ENCODE results near the gene OGFOD1. TPM values are rescaled to one million over a fixed set of nuclear protein-coding genes. Genes with fewer than 3 reads are reported as not detected.

OGFOD1 gene
- total and polyA plus RNA-seq, 9 of the 15 experiments (the other 6 are each of a cell fraction or from before 2014, with no cell fraction given): 60.4 to 134 (median 85.8) TPM

DNA sequence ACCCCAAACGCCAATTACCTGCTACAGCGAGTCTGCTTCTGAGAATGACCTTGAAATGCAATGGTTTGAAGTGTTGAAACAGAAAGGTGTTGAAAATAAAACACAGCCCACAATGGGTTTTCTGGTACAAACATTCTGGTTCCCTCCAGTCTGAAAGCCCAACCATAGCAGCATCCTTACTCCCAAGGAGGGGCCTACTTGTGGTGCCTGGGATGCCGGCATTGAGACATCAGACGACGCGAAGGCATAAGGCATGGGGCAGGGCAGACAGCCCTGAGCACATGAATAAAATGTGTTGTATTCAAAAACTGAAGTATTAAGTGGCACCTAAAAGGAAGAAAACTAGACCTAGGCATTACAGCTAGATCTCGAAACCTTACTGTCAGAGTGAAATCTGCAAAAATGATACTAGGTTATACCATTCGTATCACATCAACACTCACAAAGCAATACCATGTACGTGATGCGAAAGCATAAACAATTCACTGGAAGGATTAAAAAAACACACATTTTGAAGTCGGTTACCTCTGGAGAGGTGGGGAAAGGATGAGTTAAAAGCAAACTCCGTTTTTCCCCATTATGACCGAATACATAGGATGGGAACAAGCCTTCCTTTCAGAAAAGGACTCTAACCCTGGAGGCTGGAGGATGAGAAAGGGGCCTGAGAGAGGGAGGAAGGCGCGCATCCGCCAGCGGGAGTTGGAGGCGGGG lies 924 bp upstream of the OGFOD1 start (continued):
- TF ChIP-seq, protein P1, sequence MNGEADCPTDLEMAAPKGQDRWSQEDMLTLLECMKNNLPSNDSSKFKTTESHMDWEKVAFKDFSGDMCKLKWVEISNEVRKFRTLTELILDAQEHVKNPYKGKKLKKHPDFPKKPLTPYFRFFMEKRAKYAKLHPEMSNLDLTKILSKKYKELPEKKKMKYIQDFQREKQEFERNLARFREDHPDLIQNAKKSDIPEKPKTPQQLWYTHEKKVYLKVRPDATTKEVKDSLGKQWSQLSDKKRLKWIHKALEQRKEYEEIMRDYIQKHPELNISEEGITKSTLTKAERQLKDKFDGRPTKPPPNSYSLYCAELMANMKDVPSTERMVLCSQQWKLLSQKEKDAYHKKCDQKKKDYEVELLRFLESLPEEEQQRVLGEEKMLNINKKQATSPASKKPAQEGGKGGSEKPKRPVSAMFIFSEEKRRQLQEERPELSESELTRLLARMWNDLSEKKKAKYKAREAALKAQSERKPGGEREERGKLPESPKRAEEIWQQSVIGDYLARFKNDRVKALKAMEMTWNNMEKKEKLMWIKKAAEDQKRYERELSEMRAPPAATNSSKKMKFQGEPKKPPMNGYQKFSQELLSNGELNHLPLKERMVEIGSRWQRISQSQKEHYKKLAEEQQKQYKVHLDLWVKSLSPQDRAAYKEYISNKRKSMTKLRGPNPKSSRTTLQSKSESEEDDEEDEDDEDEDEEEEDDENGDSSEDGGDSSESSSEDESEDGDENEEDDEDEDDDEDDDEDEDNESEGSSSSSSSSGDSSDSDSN (IDR thresholded peaks at IDR 0.05; ENCODE audit: borderline replicate concordance in 1 of 2, low read depth in 2 of 2, low read length in 2 of 2): 0 out of 4 replicates have a peak, but pooled peaks of 1 of the 2 experiments have one; percentile 27
- peak in 1 of 2 experiments; percentile 43; a peak in 1 of 4 replicates for TF ChIP-seq RCOR1 (IDR thresholded peaks at IDR 0.05; ENCODE audit: borderline replicate concordance in 1 of 2, low read depth in 2 of 2, low read length in 2 of 2)
- TF ChIP-seq, protein P2, sequence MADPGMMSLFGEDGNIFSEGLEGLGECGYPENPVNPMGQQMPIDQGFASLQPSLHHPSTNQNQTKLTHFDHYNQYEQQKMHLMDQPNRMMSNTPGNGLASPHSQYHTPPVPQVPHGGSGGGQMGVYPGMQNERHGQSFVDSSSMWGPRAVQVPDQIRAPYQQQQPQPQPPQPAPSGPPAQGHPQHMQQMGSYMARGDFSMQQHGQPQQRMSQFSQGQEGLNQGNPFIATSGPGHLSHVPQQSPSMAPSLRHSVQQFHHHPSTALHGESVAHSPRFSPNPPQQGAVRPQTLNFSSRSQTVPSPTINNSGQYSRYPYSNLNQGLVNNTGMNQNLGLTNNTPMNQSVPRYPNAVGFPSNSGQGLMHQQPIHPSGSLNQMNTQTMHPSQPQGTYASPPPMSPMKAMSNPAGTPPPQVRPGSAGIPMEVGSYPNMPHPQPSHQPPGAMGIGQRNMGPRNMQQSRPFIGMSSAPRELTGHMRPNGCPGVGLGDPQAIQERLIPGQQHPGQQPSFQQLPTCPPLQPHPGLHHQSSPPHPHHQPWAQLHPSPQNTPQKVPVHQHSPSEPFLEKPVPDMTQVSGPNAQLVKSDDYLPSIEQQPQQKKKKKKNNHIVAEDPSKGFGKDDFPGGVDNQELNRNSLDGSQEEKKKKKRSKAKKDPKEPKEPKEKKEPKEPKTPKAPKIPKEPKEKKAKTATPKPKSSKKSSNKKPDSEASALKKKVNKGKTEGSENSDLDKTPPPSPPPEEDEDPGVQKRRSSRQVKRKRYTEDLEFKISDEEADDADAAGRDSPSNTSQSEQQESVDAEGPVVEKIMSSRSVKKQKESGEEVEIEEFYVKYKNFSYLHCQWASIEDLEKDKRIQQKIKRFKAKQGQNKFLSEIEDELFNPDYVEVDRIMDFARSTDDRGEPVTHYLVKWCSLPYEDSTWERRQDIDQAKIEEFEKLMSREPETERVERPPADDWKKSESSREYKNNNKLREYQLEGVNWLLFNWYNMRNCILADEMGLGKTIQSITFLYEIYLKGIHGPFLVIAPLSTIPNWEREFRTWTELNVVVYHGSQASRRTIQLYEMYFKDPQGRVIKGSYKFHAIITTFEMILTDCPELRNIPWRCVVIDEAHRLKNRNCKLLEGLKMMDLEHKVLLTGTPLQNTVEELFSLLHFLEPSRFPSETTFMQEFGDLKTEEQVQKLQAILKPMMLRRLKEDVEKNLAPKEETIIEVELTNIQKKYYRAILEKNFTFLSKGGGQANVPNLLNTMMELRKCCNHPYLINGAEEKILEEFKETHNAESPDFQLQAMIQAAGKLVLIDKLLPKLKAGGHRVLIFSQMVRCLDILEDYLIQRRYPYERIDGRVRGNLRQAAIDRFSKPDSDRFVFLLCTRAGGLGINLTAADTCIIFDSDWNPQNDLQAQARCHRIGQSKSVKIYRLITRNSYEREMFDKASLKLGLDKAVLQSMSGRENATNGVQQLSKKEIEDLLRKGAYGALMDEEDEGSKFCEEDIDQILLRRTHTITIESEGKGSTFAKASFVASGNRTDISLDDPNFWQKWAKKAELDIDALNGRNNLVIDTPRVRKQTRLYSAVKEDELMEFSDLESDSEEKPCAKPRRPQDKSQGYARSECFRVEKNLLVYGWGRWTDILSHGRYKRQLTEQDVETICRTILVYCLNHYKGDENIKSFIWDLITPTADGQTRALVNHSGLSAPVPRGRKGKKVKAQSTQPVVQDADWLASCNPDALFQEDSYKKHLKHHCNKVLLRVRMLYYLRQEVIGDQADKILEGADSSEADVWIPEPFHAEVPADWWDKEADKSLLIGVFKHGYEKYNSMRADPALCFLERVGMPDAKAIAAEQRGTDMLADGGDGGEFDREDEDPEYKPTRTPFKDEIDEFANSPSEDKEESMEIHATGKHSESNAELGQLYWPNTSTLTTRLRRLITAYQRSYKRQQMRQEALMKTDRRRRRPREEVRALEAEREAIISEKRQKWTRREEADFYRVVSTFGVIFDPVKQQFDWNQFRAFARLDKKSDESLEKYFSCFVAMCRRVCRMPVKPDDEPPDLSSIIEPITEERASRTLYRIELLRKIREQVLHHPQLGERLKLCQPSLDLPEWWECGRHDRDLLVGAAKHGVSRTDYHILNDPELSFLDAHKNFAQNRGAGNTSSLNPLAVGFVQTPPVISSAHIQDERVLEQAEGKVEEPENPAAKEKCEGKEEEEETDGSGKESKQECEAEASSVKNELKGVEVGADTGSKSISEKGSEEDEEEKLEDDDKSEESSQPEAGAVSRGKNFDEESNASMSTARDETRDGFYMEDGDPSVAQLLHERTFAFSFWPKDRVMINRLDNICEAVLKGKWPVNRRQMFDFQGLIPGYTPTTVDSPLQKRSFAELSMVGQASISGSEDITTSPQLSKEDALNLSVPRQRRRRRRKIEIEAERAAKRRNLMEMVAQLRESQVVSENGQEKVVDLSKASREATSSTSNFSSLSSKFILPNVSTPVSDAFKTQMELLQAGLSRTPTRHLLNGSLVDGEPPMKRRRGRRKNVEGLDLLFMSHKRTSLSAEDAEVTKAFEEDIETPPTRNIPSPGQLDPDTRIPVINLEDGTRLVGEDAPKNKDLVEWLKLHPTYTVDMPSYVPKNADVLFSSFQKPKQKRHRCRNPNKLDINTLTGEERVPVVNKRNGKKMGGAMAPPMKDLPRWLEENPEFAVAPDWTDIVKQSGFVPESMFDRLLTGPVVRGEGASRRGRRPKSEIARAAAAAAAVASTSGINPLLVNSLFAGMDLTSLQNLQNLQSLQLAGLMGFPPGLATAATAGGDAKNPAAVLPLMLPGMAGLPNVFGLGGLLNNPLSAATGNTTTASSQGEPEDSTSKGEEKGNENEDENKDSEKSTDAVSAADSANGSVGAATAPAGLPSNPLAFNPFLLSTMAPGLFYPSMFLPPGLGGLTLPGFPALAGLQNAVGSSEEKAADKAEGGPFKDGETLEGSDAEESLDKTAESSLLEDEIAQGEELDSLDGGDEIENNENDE (IDR thresholded peaks at IDR 0.05; ENCODE audit: low read depth, low read length): no peak
- TF ChIP-seq SIN3A (IDR thresholded peaks at IDR 0.05; ENCODE audit: borderline replicate concordance in 2 of 2, control insufficient read depth in 1 of 2, low read depth in 2 of 2, low read length in 2 of 2): peak; percentile 15 to 33; a peak in 1 of 4 replicates
- TF ChIP-seq ILF3 (IDR thresholded peaks at IDR 0.05; ENCODE audit: borderline replicate concordance): no peak
